Endothelial cell of umbilical vein (primary cell): Measurements from ENCODE around the gene TTYH3.

Experiments
- CTCF ChIP-seq, 2 donors: IDR thresholded peaks; 1 replicate in 1 of 2; 2 replicates in 1 of 2; pipeline ENCODE4 v1.5.1; 2011; ENCODE audit warnings: low read length in 2 of 2, mild to moderate bottlenecking in 2 of 2, moderate library complexity in 2 of 2, control low read depth in 1 of 2, inconsistent platforms in 1 of 2, low read depth in 1 of 2; ENCODE audit not compliant: insufficient read depth in 1 of 2; ENCODE audit errors: extremely low read depth in 1 of 2
- JUN ChIP-seq: IDR thresholded peaks from 2 replicates; pipeline ENCODE4 v1.6.1; 2011; ENCODE audit warnings: borderline replicate concordance, low read depth; ENCODE audit not compliant: insufficient read length, insufficient read depth
- POLR2A ChIP-seq: IDR thresholded peaks from 2 replicates; pipeline ENCODE4 v1.6.1; 2012; ENCODE audit warnings: low read depth, mild to moderate bottlenecking, control low read depth, low read length

GRCh38 chr7:2610898-2611297 is 20.9 kb upstream of the TTYH3 start:
- TF ChIP-seq CTCF (IDR thresholded peaks at IDR 0.05; ENCODE audit: extremely low read depth in 1 of 2, insufficient read depth in 1 of 2, low read depth in 1 of 2, low read length in 2 of 2) (no peak), POLR2A (no peak), JUN (no peak)
